ENCODE data around the gene WDSUB1. TPM values are rescaled to one million over a fixed set of nuclear protein-coding genes. Genes with fewer than 3 reads are reported as not detected.

The WDSUB1 gene
- total and polyA plus RNA-seq, 2 donors (not counting 3 experiments of a cell fraction or from before 2014, with no cell fraction given): 4.0 to 4.8 TPM

DNA sequence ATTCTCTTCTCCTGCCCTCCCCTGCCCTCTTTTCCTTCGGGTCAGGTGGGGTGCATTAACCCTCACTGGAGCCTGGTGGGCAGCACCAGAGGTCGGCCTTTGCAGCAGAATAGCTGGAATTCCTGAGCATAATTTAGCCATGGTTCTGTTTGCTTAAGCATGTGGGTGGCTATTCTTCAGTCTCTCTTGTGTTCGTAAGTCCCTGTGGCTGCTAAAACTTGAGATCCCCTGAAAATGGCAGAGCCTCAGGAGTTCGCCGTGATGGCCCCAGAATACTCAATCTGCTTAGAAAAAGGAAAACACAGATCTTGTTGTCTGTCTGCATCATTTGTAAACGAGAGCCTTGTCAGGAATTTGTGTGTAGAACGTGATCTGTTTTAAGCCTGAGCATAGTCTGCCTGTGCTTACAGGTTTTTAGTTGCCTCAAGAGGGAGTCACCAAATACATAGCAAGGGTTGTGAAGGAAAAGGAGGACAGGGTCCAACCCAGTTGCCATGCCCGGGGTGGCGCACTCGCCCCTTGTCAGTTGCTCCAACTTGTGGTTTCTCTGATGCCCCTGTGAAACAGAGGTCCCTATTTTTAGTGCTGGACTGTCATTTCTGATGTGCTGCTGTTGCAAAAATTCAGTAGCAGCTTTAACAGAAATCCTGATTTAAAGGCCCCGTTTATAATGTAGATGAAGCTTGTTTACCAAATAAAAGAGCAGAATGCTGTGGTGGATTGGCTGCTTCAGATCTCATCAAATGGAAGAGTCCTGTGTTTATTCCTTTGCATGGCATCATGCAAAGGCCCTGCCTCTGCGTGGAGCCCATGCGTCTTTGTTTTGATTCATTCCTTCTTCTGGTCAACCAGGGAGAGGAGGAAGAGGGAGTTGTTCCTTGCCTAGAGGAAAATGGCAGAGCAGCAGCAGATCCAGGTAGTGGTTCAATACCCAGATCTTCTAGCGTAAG, 74.8 kb downstream of the WDSUB1 start:
- no peaks in the 10 kb centered on the region for H4K20me1 ChIP-seq (replicated peaks; ENCODE audit: control insufficient read depth, extremely low read depth, insufficient read depth, low read length)
- no peaks in the 10 kb centered on the region for H3K79me2 ChIP-seq (ENCODE audit: control insufficient read depth, insufficient read depth, low read length)
- intact Hi-C loops (cut with micrococcal nuclease) (no loop called here), dilution Hi-C loops (cut with MboI; ENCODE audit: extremely low pct_ligation_motif_present, low sequenced_read_pairs) (no loop called here)
- FAIRE-seq (no peak), DNase-seq (ENCODE audit: low read depth, low spot score) (no peak)
- H2AFZ ChIP-seq (ENCODE audit: low read depth, low read length): no peak overlapping the region
- no peak overlapping the region for H3K9ac ChIP-seq (replicated peaks; ENCODE audit: extremely low read depth, insufficient read depth, low read length)
- ChIA-PET POLR2A (no interaction called here), CTCF (no interaction called here)
- BruUV-seq (replicated peaks): no TSS peak
- H3K27me3 ChIP-seq (ENCODE audit: control insufficient read depth in 2 of 2, insufficient read depth in 2 of 2, low read length in 2 of 2): no peaks in the 10 kb centered on the region
- no peak overlapping the region for H3K27ac ChIP-seq (ENCODE audit: insufficient read depth, low read depth, low read length)
- no peak overlapping the region for H3K4me3 ChIP-seq (replicated peaks in 1 of 3; ENCODE audit: insufficient read depth in 1 of 3, low read depth in 1 of 3, low read length in 3 of 3)
- peaks cover 0 to 26% of the 10 kb centered on the region in 2 experiments for H3K36me3 ChIP-seq (ENCODE audit: control insufficient read depth in 2 of 2, extremely low read depth in 1 of 2, insufficient read depth in 2 of 2, low read length in 2 of 2)
- TF ChIP-seq POLR2AphosphoS5 (IDR thresholded peaks at IDR 0.05; ENCODE audit: insufficient read depth, low read depth, low read length) (no peak), MYC (IDR thresholded peaks at IDR 0.05; ENCODE audit: low read depth, low read length) (no peak), POLR2A (IDR thresholded peaks at IDR 0.05; ENCODE audit: low read depth, low read length) (no peak), EZH2 (IDR thresholded peaks at IDR 0.05; ENCODE audit: borderline replicate concordance, low read depth, low read length, severe bottlenecking) (no peak), JUN (IDR thresholded peaks at IDR 0.05; ENCODE audit: borderline replicate concordance, insufficient read depth, insufficient read length, low read depth) (no peak), FOS (IDR thresholded peaks at IDR 0.05; ENCODE audit: borderline replicate concordance, insufficient read depth, low read length) (no peak), GATA2 (IDR thresholded peaks at IDR 0.05; ENCODE audit: insufficient read depth, insufficient read length, low read depth, low read length) (no peak)
- TF ChIP-seq, protein P1, sequence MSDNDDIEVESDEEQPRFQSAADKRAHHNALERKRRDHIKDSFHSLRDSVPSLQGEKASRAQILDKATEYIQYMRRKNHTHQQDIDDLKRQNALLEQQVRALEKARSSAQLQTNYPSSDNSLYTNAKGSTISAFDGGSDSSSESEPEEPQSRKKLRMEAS (IDR thresholded peaks at IDR 0.05; ENCODE audit: insufficient read depth, insufficient read length): no peak
- TF ChIP-seq, protein P2, sequence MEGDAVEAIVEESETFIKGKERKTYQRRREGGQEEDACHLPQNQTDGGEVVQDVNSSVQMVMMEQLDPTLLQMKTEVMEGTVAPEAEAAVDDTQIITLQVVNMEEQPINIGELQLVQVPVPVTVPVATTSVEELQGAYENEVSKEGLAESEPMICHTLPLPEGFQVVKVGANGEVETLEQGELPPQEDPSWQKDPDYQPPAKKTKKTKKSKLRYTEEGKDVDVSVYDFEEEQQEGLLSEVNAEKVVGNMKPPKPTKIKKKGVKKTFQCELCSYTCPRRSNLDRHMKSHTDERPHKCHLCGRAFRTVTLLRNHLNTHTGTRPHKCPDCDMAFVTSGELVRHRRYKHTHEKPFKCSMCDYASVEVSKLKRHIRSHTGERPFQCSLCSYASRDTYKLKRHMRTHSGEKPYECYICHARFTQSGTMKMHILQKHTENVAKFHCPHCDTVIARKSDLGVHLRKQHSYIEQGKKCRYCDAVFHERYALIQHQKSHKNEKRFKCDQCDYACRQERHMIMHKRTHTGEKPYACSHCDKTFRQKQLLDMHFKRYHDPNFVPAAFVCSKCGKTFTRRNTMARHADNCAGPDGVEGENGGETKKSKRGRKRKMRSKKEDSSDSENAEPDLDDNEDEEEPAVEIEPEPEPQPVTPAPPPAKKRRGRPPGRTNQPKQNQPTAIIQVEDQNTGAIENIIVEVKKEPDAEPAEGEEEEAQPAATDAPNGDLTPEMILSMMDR (IDR thresholded peaks at IDR 0.05; ENCODE audit: extremely low read depth in 1 of 2, insufficient read depth in 1 of 2, low read depth in 1 of 2, low read length in 2 of 2): no peak
- no peaks in the 10 kb centered on the region for H3K9me3 ChIP-seq (replicated peaks; ENCODE audit: control insufficient read depth, insufficient read depth, low read length)
- no peaks in the 10 kb centered on the region for H3K4me1 ChIP-seq (ENCODE audit: control insufficient read depth, extremely low read depth, insufficient read depth, low read length)
- H3K4me2 ChIP-seq (ENCODE audit: insufficient read depth, low read length): no peak overlapping the region
- no peaks in the 10 kb centered on the region for H3K9me1 ChIP-seq (replicated peaks; ENCODE audit: control insufficient read depth, extremely low read depth, insufficient read depth, low read length)
